Peyer's patch (tissue), 4 donors: ENCODE data around the gene HEXD. TPM values are rescaled to one million over a fixed set of nuclear protein-coding genes. Genes with fewer than 3 reads are reported as not detected.

Experiments
- DNase-seq, 3 donors: peaks; one replicate each; pipeline ENCODE4 v3.0.0-alpha.2; 2017 to 2019
- H3K27ac ChIP-seq, 4 donors: fragments of 200-600 bp; sonication (generic); one replicate each; pipeline ENCODE4 v1.5.1; 2016 to 2019
- H3K27me3 ChIP-seq, 2 donors: fragments of 200-600 bp; sonication (generic); one replicate each; pipeline ENCODE4 v1.5.1; 2019
- H3K36me3 ChIP-seq, 3 donors: fragments of 200-600 bp; sonication (generic); one replicate each; pipeline ENCODE4 v1.5.1; 2016 to 2019
- H3K4me1 ChIP-seq, 4 donors: fragments of 200-600 bp; sonication (generic); one replicate each; pipeline ENCODE4 v1.5.1; 2016 to 2019
- H3K4me3 ChIP-seq, 4 donors: fragments of 200-600 bp; sonication (generic); 1 replicate in 3 of 4; 2 replicates in 1 of 4; pipeline ENCODE4 v1.5.1; 2016 to 2019; ENCODE audit warnings: mild to moderate bottlenecking in 1 of 4
- H3K9me3 ChIP-seq, 4 donors: fragments of 200-600 bp; sonication (generic); one replicate each; pipeline ENCODE4 v1.5.1; 2016 to 2019; ENCODE audit warnings: mild to moderate bottlenecking in 1 of 4
- CTCF ChIP-seq, 6 experiments: fragments of 450-650 bp in 4 of 6; fragments of 200-600 bp in 2 of 6; sonication (generic) in 1 of 6; IDR thresholded peaks; one replicate each; pipeline ENCODE4 v1.5.1; 2017 to 2019; ENCODE audit warnings: antibody characterized with exemption in 6 of 6, mild to moderate bottlenecking in 3 of 6, moderate library complexity in 1 of 6
- POLR2A ChIP-seq, 2 donors: fragments of 450-650 bp; IDR thresholded peaks; one replicate each; pipeline ENCODE4 v1.5.1; 2017; ENCODE audit warnings: antibody characterized with exemption in 2 of 2, mild to moderate bottlenecking in 2 of 2, moderate library complexity in 2 of 2
- small RNA-seq, 2 donors: library from RNA; depleted of rRNA; stranded (forward); fragments of <200 nt; gene quantifications; one replicate each; pipeline ENCODE3, GENCODE V24; 2016
- total RNA-seq, 4 donors: library from RNA; depleted of rRNA; stranded (reverse); fragments of >200 nt; gene quantifications; one replicate each; pipeline ENCODE4 v1.1.0, GENCODE V29; 2016

HEXD gene
- total RNA-seq, 4 donors from 2014 or later = 42.7 to 128 (median 80.5) TPM

- no peak for TF ChIP-seq POLR2A (IDR thresholded peaks at IDR 0.05)
- no peak for TF ChIP-seq CTCF (IDR thresholded peaks at IDR 0.05)
- Histone ChIP-seq H3K36me3 (peaks cover 0 to 52% (median 0%) of the 10 kb centered on the region in 3 donors), H3K27ac (peak overlapping the region in 1 of 4 donors; percentile 36), H3K4me1 (peaks cover 0 to 2% (median under 1%) of the 10 kb centered on the region in 4 donors), H3K9me3 (no peaks in the 10 kb centered on the region), H3K4me3 (no peak overlapping the region), H3K27me3 (no peaks in the 10 kb centered on the region)
- DNase-seq = no peak
Observed at GRCh38 chr17:82489117-82489516, 71.0 kb downstream of the HEXD start.

- Histone ChIP-seq H3K4me3 (no peak overlapping the region), H3K27ac (peak overlapping the region in 1 of 4 donors; percentile 36), H3K9me3 (no peaks in the 10 kb centered on the region), H3K27me3 (no peaks in the 10 kb centered on the region), H3K4me1 (peaks cover 0 to 5% (median 2%) of the 10 kb centered on the region in 4 donors), H3K36me3 (peaks cover 0 to 44% (median 0%) of the 10 kb centered on the region in 3 donors)
- DNase-seq = no peak
- no peak for TF ChIP-seq CTCF (IDR thresholded peaks at IDR 0.05)
- TF ChIP-seq POLR2A (IDR thresholded peaks at IDR 0.05) = no peak
Observed at GRCh38 chr17:82489851-82490511, 71.8 kb downstream of the HEXD start.

- Histone ChIP-seq H3K4me1 (peaks cover 0 to 5% (median 2%) of the 10 kb centered on the region in 4 donors), H3K36me3 (peaks cover 0 to 37% (median 0%) of the 10 kb centered on the region in 3 donors), H3K4me3 (no peak overlapping the region), H3K27ac (no peak overlapping the region), H3K27me3 (no peaks in the 10 kb centered on the region), H3K9me3 (no peaks in the 10 kb centered on the region)
- TF ChIP-seq POLR2A (IDR thresholded peaks at IDR 0.05) (no peak), CTCF (IDR thresholded peaks at IDR 0.05) (no peak)
- peak in 2 of 3 donors; percentile 38 to 51 for DNase-seq
Observed at GRCh38 chr17:82490512-82491195, 72.5 kb downstream of the HEXD start.

- no peak for TF ChIP-seq CTCF (IDR thresholded peaks at IDR 0.05)
- no peak for TF ChIP-seq POLR2A (IDR thresholded peaks at IDR 0.05)
- Histone ChIP-seq H3K4me1 (peaks cover 0 to 7% (median 3%) of the 10 kb centered on the region in 4 donors), H3K36me3 (peaks cover 0 to 32% (median 0%) of the 10 kb centered on the region in 3 donors), H3K9me3 (no peaks in the 10 kb centered on the region), H3K27me3 (no peaks in the 10 kb centered on the region), H3K27ac (no peak overlapping the region), H3K4me3 (no peak overlapping the region)
- no peak for DNase-seq
Observed at GRCh38 chr17:82491196-82491530, 73.0 kb downstream of the HEXD start.

- DNase-seq = no peak
- H3K4me3 ChIP-seq = no peak overlapping the region
- no peak overlapping the region for H3K27ac ChIP-seq
- no peaks in the 10 kb centered on the region for H3K27me3 ChIP-seq
- H3K4me1 ChIP-seq = peaks cover 0 to 11% (median 3%) of the 10 kb centered on the region in 4 donors
- peaks cover 0 to 28% (median 0%) of the 10 kb centered on the region in 3 donors for H3K36me3 ChIP-seq
- H3K9me3 ChIP-seq = no peaks in the 10 kb centered on the region
- no peak for TF ChIP-seq POLR2A (IDR thresholded peaks at IDR 0.05)
- no peak for TF ChIP-seq CTCF (IDR thresholded peaks at IDR 0.05)
Observed at GRCh38 chr17:82491533-82491932, 73.4 kb downstream of the HEXD start.

Small RNA genes within 50 kb of the gene (small RNA-seq; reads per million reads assigned to genes)
- gene RF00019 = 0 reads per million in 2 donors

Other genes with a start within 250 kb of the HEXD start
- gene CCDC57, start 205.5 kb upstream of the HEXD start, total RNA-seq = 100 to 1,000 TPM in 2 of 4 donors, 10 to 100 TPM in 2; 28.2 to 144 (median 79.8) TPM
- 10 to 100 TPM; 18.9 to 55.0 (median 35.3) TPM for gene SLC16A3, start 189.3 kb upstream of the HEXD start, total RNA-seq
- 100 to 1,000 TPM; 148 to 232 (median 215) TPM for gene CSNK1D, start 144.6 kb upstream of the HEXD start, total RNA-seq
- 10 to 100 TPM in 3 of 4 donors, not detected in 1; 11.6 to 15.4 (median 15.2) TPM for gene CD7, start 100.7 kb upstream of the HEXD start, total RNA-seq
- 100 to 1,000 TPM in 2 of 4 donors, 10 to 100 TPM in 2; 10.7 to 258 (median 94.5) TPM for gene SECTM1, start 84.6 kb upstream of the HEXD start, total RNA-seq
- gene TEX19, start 59.1 kb upstream of the HEXD start, total RNA-seq = not detected
- not detected for gene UTS2R, start 46.6 kb upstream of the HEXD start, total RNA-seq
- 10 to 100 TPM; 12.4 to 30.1 (median 24.0) TPM for gene OGFOD3, start 239 bp downstream of the HEXD start, total RNA-seq
- gene CYBC1, start 32.4 kb downstream of the HEXD start, total RNA-seq = 100 to 1,000 TPM in 1 of 4 donors, 10 to 100 TPM in 3; 79.2 to 103 (median 88.0) TPM
- gene NARF, start 40.4 kb downstream of the HEXD start, total RNA-seq = 10 to 100 TPM; 31.9 to 81.7 (median 52.0) TPM
- 10 to 100 TPM; 40.6 to 67.7 (median 61.1) TPM for gene FOXK2, start 101.4 kb downstream of the HEXD start, total RNA-seq
- 10 to 100 TPM; 68.8 to 90.0 (median 77.2) TPM for gene WDR45B, start 230.1 kb downstream of the HEXD start, total RNA-seq